Inflammatory macrophage treated with lipopolysaccharide for 4 hours (primary cell): ENCODE results near the gene BCAT1.
A peak's percentile ranks its signal among the peaks of the same experiment; 100 is the strongest.
"Not testable (repeated sequence)": the region's sequence is repeated elsewhere in the genome, so short reads cannot be mapped to it uniquely, and the experiment has no call there.

Experiments used
- DNase-seq: peaks from one replicate; pipeline ENCODE4 v3.0.0-alpha.2; 2020

The BCAT1 gene

DNA sequence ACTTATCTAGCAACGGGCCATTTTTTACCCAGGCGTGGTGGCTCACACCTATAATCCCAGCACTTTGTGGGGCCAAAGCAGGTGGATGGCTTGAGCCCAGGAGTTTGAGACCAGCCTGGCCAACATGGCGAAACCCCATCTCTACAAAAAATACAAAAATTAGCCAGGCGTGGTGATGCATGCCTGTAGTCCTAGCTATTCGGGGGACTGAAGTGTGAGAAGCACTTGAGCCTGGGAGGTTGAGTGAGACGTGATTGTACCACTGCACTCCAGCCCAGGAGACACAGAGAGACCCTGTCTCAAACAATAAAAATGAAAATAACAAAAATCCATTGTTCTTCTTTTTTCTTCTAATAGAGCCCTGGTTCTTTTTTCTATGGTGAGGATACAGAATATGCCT lies 7.5 kb upstream of the BCAT1 start:
- not testable (repeated sequence) for DNase-seq

DNA sequence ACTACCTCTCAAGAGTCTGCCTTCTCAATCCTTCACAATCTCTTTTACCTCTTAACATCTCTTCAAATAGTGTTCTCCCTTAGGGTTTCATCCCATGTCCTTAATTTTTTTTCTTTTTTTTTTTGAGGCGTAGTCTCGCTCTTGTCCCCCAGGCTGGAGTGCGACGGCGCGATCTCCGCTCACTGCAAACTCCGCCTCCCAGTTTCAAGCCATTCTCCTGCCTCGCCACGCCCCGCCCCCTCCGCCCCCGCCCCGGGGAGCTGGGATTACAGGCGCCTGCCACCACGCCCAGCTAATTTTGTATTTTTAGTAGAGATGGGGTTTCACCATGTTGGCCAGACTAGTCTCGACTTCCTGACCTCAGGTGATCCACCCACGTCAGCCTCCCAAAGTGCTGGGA lies 7.0 kb upstream of the BCAT1 start:
- no peak for DNase-seq

DNA sequence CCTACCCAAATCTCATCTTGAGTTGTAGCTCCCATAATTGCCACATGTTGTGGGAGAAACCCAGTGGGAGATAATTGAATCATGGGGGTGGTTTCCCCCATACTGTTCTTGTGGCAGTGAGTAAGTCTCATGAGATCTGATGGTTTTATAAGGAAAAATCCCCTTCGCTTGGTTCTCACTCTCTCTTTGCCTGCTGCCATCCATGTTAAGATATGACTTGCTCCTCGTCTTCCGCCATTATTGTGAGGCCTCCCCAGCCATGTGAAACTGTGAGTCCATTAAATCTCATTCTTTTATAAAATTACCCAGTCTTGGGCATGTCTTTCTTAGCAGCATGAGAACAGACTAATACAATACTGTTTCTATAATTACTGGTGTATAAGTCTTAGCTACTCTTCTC lies 6.5 kb upstream of the BCAT1 start:
- peak; percentile 77 for DNase-seq

DNA sequence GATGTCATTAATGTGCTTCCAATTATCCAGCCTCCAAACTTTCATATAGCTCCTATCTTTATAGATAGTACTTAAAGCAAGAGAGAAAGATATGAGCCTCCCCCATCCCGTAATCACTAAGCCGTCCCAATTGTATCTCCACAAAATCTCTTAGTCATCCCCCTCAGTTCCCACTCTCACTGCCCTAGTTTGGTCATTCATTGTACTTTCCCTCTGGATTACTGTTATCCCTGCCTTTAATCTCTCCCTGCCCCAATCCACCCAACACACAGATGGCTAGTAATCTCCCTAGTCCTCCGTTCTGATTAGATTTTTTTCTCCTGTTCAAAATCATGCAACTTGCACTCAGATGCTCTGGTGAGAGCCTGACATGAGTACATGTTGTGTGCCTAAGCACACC lies 5.4 kb upstream of the BCAT1 start:
- peak; percentile 23 for DNase-seq

DNA sequence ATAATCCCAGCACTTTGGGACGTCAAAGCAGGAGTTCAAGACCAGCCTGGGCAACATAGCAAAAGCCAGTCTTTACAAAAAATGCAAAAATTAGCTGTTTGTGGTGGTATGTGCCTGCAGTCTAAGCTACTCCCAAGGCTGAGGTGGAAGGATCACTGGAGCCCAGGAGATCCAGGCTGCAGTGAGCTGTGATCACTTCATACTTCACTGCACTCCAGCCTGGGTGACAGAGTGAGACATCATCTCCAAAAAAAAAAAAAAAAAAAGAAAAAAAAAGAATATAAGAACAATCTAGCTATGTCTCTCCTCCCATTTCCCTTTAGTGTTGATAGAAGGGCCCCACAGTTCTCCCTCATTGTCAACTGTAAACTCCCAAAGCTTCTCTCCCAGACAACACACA lies 3.5 kb upstream of the BCAT1 start:
- DNase-seq, result no peak

DNA sequence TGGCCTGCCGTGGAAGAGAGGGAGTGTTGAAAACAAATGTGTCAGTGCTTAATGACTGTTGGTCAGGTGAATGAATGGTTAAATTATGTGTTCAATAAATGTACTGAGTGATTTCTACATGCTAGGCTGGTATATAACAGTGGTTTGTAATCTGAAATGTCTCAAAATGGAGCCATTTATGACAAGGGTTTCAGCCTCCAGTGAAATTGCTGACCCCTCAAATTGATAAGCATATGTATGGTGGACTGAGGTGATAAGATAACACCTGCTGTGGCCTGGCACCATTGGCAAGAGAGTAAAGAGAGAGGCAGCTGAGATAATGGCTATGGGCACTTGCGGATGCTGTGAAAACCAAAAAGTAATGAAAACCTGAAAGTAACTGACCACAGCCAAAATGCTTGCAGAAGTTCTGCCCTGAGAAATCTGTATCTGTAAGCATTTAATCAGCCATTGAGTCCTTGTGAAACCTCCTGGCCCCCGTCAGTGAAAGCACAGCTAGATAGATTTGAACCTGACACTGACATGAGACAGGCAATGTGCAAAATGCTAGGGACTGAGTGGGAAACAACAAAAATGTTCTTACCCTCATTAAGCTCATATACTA lies 1.4 kb upstream of the BCAT1 start:
- DNase-seq, result peak; percentile 20

DNA sequence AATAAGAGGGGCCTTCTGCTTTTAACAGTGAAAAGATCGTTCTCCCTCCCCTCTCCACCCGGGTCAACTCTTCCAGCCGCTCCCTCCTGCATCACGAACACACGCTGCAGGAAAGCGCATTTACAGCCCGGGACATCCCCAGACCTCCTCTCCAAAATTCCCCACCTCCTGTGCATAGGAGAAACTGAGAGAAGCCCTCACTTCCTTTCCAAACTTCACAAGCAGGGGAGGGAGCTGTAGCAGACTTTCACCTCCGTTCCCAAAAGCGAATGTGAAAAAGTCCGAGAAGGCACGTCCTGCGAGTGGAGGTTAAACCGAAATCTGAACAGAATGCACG lies 513 bp downstream of the BCAT1 start:
- DNase-seq, result peak; percentile 84

DNA sequence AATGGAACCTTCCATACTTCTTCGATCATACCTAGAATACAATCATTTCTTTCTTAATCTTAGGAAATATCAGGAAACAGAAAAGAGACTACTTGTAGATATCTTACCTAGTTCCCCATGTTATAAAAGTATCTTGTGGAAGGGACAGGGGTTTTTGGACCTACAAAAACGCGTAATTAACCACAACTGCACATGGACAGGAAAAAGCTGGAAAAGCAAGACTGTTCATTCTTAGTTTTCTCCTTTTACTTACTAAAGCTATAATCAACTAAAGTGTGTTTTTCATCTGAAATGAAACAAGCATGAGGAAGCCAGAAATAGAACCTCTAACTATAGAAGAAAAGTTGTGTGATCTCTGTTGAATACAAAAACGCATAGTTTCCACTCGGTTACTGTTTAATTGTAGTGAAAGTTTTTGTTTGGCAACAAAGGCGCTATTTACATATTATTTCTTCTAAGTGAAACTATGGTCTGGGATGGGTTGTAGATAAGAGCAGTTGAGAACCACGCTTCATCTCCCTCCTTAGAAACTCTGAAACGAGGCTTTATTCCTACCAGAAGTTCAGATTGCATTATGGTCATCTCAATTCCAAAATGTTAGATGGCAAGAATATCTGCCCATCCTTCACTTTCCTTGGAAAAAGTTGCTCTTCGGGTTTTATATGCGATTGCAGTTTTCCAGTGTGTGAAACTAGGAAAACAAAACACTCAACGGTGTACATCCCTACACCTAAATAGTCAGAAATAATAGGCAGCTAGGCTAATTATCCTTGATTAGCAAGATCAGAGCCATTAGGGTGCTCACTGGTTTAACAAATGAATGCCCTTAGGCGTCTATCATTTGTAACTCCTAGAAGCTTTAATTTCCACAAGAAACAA lies 1.1 kb downstream of the BCAT1 start:
- peak; percentile 36 for DNase-seq

DNA sequence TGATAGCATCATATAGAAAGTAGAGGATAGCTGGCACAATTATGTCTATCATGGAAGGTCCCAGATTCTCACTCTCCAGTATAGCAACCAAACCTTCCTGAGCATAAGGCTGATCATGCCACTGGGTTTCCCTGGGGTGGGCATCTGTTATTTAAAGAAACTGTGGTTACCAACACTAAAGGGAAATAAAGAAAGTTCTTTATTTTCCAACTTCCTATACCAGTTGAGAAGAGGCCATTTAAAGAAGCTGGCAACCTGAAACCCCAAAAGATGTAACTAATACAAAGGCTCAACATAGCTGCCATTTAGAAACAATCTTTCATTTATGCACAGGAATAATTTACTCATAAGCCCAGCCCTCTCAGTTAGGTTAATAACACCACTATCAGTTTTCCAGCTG lies 3.1 kb downstream of the BCAT1 start:
- peak; percentile 39 for DNase-seq

DNA sequence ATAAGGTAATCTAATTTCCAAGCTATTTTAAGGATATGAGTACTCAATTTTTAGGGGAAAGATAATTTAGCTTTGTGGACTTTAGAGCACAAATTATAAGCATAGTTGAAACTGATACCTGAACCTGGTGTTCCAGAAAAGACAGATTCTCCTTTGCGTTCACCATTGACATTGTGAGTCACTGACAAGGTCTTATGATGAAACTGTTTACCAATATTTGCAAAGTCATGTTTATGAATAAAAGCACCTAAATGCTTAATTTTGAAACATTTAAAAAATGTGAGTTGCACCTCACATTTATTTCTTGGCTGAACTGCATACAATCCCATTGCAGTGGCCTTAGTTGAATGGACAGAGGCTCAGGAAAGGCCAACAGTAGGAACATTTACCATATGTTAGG lies 3.9 kb downstream of the BCAT1 start:
- DNase-seq, result peak; percentile 18

DNA sequence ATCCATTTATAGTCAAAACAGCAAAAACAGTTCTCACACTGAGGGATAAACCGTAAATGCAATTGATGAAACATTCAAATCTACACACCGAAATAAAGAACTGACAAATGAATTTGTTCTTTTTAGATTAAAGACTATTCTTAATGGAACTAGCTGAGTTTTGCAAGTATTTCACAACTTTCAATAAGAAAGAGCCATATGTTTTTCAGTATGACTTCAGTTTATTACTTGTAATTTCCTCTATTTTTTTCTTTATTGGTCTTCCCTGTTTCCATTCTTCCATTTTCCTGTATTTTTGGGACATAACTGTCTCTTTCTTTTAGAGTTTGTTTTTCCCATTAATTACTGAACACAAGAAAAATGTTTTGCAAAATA lies 4.3 kb downstream of the BCAT1 start:
- peak; percentile 61 for DNase-seq

DNA sequence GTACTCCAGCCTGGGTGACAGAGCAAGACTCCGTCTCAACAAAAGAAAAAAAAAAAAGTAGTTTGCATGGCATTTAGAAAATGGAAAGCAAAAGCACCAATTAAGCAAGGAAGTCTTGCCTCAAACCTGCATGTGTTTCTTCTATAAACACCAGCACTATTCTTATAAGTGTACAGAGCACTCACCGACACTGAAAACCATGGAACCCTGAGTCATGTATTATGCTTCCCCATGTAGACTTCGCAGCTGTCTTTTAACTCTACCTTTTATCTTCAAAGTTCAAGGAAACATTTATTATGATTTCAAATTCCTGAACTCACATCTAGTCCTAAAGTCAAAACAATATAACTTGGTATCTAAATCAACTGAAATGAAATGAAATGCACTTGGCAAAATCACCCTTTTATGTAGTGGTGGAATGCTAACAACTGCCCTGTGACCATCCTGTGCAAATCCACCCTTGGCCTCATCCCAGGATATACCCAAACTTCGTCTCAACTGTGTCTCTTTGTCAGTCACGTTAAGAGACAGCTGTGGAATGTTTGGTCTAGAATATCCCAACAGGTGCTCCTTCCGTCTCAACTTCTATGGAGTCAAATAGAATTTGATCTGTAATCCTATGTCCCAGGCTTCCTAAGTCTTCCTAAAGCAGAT lies 4.8 kb downstream of the BCAT1 start:
- DNase-seq, result peak; percentile 62

DNA sequence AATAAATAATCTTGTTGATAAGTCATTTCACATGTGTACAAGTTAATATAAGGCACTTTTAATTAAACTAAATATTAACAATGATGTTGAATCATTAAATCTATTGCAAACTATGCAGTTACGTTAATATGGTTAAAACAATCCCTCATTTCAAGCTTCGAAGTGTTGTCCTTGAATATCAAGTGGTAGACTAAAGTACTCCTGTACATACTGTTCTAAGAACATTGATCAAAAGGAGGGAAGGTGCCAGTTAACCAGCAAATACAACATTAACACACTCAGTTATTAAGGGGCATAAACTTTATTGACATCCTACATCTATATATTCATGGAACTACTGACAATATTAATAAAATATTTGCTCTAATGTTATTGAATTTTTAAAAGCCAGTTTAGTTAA lies 8.7 kb downstream of the BCAT1 start:
- DNase-seq, result no peak

DNA sequence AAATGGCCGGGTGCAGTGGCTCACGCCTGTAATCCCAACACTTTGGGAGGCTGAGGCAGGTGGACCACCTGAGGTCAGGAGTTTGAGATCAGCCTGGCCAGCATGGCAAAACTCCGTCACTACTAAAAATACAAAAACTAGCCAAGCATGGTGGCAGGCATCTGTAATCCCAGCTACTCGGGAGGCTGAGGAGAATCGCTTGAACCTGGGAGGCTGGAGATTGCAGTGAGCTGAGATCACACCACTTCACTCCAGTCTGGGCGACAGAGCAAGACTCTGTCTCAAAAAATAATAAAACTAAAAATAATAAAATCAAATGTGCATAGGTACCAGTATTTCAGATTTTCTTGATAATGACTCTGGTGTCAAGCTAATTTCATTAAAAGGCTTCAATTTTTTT lies 9.3 kb downstream of the BCAT1 start:
- DNase-seq, result not testable (repeated sequence)

DNA sequence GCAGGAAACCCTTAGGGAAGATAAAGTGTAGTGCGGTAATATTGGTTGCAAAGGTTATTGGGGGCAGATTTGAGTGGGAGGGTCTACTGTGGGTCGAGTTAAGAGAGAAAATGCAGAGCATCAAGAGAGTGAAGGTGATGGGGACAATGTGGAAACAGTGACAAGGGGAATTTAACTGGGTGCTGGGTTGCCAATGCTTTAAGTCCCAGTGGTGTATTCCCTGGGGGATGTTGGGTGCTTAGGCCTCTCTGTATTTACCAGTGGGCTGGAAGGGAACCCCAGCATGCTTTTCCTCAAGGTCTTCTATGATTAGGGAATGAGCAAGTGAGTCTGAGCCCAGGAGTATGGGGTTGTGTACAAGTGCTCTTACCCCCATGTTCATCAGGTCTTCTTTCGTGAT lies 10.6 kb downstream of the BCAT1 start:
- no peak for DNase-seq

DNA sequence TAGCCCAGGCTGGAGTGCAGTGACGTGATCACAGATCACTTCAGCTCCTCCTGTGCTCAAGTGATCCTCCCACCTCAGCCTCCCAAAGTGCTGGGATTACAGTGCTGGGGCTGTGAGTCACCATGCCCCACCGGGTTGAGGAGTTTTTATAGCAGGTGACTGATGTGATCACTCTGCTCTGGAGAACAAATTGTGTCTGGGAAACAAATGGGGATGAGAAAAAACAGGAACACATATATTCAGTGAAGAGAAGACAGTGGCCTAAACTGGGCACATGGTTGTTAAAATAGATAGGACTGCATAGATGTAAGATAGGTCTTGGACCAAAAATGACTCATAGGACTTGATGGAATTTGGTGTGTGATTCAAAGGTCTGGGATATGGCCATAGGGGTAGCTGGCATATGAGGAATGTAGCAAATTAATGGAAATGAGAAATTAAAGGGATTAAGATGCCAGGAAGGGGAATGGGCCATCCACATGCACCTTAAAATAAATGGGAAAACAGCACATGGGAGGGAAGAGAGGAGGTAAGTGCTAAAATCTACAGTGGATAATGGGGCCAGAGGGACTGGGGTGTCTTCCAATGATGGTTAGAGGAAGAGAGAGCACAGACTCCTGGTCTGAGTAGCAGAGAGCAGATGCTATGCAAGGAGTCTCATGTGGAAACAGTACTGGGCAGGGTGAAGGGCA lies 11.2 kb downstream of the BCAT1 start:
- peak; percentile 33 for DNase-seq

DNA sequence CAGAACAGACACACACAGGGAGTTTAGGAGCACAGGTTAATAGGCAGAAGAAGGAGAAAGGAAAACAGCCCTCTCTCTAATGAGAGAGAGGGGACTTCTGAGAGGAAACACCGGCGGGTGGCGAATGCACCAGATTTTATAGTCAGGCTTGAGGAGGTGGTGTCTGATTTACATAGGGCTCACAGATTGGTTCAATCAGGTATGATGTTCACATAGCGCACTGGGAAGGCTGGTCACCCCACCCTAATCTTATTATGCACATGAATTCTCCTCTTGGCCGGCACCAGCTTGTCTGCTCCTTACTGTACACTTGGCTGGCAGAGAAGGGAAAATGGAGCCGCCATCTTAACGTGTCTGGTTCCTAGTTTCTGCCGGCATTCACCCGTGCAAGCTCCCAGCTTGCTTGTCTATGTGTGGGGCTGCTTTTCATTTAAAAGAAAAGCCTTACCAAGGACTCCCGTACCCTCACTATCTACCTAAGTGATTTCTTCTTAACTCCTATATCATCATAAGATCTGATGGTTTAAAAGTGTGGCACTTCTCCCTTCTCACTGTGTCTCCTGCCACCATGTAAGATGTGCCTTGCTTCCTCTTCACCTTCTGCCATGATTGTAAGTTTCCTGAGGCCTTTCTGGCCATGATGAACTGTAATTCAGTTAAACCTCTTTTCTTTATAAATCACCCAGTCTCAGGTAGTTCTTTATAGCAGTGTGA lies 15.1 kb downstream of the BCAT1 start:
- no peak for DNase-seq

DNA sequence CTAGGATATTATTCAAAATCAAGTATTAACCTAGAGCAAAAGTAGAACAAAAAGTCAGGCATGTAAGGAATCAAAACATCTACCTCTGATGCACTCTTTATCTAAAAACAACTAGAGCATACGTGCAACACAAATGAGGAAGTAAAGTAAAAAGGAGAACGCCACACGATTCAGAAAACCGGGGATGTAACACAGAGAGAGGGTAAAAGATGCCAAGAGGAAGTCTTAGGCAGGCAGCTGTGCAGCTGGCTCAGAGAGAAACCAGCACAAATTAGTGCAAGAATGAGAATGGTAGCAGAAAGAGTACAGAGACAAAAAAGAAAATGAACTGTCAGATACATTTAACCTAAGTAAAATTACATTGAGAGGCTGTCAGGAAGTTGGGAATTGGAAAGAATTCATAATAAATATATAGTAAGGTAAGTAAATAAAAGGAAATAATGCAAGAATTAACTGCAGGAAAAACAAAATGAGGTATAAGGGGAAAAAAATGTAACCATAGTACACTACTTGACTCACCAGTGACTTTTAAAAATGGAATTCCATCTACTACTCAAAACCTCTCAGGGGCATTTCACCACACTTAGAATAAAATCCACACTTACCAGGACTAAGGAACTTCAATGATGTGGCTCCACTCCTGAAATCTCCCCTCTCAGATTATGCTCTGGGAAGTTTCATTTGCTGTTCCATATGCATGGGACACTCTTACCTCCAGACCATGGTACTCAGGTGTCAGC lies 17.1 kb downstream of the BCAT1 start:
- DNase-seq, result peak; percentile 82

DNA sequence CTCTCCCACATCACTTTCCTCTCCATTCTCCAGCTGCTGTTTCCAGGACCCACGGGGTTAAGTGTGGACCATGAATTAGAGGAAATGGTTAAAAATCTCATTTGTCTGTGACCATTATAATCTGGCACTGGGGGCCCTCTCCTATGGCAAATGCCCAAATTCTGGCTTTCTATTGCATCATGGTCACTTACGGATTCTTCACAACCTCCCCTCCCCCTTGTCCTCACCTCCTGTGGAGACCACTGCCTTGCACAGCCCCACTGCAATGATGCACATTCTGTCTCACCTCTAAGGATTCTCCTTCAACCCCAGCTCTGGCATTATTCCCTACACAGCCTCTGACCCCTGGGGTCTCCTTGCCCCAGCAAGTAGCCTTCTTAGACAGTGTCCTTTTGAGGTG lies 18.9 kb downstream of the BCAT1 start:
- no peak for DNase-seq

DNA sequence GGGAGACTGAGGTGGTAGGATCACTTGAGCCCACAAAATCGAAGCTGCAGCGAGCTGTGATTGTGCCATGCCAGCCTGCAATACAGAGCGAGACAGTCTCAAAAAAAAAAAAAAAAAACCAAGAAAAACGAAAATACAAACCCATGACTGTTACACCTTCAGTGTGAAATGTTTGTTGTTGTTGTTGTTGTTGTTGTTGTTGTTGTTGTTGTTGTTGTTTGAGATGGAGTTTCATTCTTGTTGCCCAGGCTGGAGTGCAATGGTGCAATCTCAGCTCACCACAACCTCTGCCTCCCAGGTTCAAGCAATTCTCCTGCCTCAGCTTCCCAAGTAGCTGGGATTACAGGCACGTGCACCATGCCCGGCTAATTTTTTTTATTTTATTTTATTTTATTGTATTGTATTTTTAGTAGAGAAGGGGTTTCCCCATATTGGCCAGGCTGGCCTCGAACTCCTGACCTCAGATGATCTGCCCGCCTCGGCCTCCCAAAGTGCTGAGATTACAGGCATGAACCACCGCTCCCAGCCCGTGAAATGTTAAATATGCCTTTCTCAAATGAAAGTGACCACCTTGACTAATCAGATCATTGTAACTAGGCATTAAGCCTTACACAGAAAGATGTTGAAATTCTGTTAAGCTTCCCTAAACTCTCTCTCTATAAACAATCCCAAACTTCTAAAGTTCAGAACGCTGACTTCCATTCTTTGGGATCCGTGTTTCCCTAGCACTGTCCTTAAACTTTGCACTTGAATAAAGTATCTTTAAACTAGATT lies 20.2 kb downstream of the BCAT1 start:
- DNase-seq, result not testable (repeated sequence)

DNA sequence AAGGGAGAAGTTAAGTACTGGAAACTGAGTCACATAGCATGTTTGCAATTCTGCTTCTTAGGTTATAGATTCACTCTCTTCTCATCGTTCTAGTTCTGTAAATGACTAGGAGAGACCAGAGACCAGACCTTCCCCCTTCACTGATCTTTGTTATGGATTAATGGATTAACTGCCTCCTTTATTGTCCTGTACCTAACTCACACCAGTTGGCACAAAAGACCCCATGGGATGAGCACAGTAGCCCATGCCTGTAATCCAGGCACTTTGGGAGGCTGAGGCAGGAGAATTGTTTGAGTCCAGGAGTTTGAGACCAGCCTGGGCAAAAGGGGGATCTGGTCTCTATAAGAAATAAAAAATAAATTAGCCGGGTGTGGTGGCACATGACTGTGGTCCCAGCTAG lies 20.8 kb downstream of the BCAT1 start:
- DNase-seq, result no peak
